H1 (cell line): ENCODE measurements around the gene CRABP2. TPM values are rescaled to one million over a fixed set of nuclear protein-coding genes. Genes with fewer than 3 reads are reported as not detected.

Experiments
- ASH2L ChIP-seq: fragments of 200-600, 300-600 bp; sonication (generic); IDR thresholded peaks from one replicate; pipeline ENCODE4 v1.7.1; 2017; ENCODE audit warnings: low read length
- BACH1 ChIP-seq: IDR thresholded peaks from 2 replicates; pipeline ENCODE4 v1.6.1; 2012; ENCODE audit warnings: low read length, improper control_type of control experiment
- CEBPB ChIP-seq: IDR thresholded peaks from 2 replicates; pipeline ENCODE4 v1.6.1; 2012; ENCODE audit warnings: low read depth, low read length
- E2F6 ChIP-seq: IDR thresholded peaks from 2 replicates; pipeline ENCODE4 v1.6.1; 2012; ENCODE audit warnings: inconsistent platforms
- POLR2A ChIP-seq, 2 experiments: IDR thresholded peaks; 1 replicate in 1 of 2; 2 replicates in 1 of 2; pipeline ENCODE4 v1.6.1; 2011; ENCODE audit warnings: low read depth in 2 of 2, low read length in 2 of 2, mild to moderate bottlenecking in 2 of 2; ENCODE audit errors: control extremely low read depth in 1 of 2
- POLR2AphosphoS5 ChIP-seq: IDR thresholded peaks from 2 replicates; pipeline ENCODE4 v1.6.1; 2011; ENCODE audit warnings: low read depth, low read length
- RNF2 ChIP-seq: fragments of 200-900, 300-1000 bp; sonication (generic); IDR thresholded peaks from 2 replicates; pipeline ENCODE4 v1.7.1; 2016; ENCODE audit warnings: borderline replicate concordance, low read depth, mild to moderate bottlenecking, antibody characterized with exemption, low read length; ENCODE audit not compliant: poor library complexity, severe bottlenecking; ENCODE audit errors: missing control alignments
- SAP30 ChIP-seq: fragments of 300-600 bp; sonication (generic); IDR thresholded peaks from 2 replicates; pipeline ENCODE4 v1.7.1; 2012; ENCODE audit warnings: low read length, moderate library complexity, mild to moderate bottlenecking, inconsistent platforms; ENCODE audit not compliant: insufficient read depth, insufficient replicate concordance
- SP2 ChIP-seq: IDR thresholded peaks from 2 replicates; pipeline ENCODE4 v1.6.1; 2012; ENCODE audit warnings: mild to moderate bottlenecking, low read length, inconsistent platforms
- polyA plus RNA-seq, 7 experiments: library from polyadenylated mRNA; depleted of rRNA in 3 of 7; stranded (reverse) in 5 of 7; unstranded in 2 of 7; fragments of >200 nt in 5 of 7; fragments of 200-250 nt in 2 of 7; gene quantifications; 1 replicate in 5 of 7; 2 replicates in 1 of 7; 4 replicates in 1 of 7; pipeline versions ENCODE4 v1.2.1 to v1.2.3, GENCODE V29; 2011 to 2013; ENCODE audit warnings: missing spikeins in 2 of 7, mixed read lengths in 2 of 7
- total RNA-seq: library from RNA; stranded (reverse); fragmentation: NEBNext Ultra II Directional; extraction: Animal tissue kit (Norgen Biotek cat#: 25700); gene quantifications from 2 replicates; pipeline ENCODE4 v1.2.1, GENCODE V29; 2021

CRABP2 gene
- total and polyA plus RNA-seq, 2 of the 8 experiments (the other 6 are each of a cell fraction or from before 2014, with no cell fraction given), result 69.2 to 119 TPM

- TF ChIP-seq E2F6, result no peak
- no peak for TF ChIP-seq POLR2AphosphoS5
- no peak for TF ChIP-seq RNF2
- no peak for TF ChIP-seq SP2
- TF ChIP-seq BACH1, result no peak
- no peak for TF ChIP-seq ASH2L
- TF ChIP-seq POLR2A (IDR thresholded peaks at IDR 0.05; ENCODE audit: control extremely low read depth in 1 of 2, low read depth in 2 of 2, low read length in 2 of 2), result no peak
- TF ChIP-seq SAP30, result no peak
- no peak for TF ChIP-seq CEBPB
These were observed 50.1 kb downstream of the CRABP2 start (continued) for GRCh38 chr1:156655151-156655903.
